OCI-LY3 (cell line): Measurements from ENCODE around the gene BACH1.

Experiments
- H2AFZ ChIP-seq: fragments of 200-600, 300-600 bp; shearing (Covaris generic); 2 replicates; pipeline ENCODE4 v1.6.0; 2014; ENCODE audit warnings: antibody characterized with exemption, low read depth, low read length
- H3K27ac ChIP-seq: fragments of 200-600, 300-600 bp; sonication (generic); 2 replicates; pipeline ENCODE4 v1.5.1; 2014; ENCODE audit warnings: mild to moderate bottlenecking, low read length, moderate library complexity, mixed read lengths
- H3K27me3 ChIP-seq: fragments of 200-600, 300-600 bp; sonication (generic); 2 replicates; pipeline ENCODE4 v1.6.1; 2014; ENCODE audit warnings: low read depth, low read length, mixed read lengths
- H3K36me3 ChIP-seq: fragments of 200-600, 300-600 bp; sonication (generic); replicated peaks from 2 replicates; pipeline ENCODE3; 2014; ENCODE audit warnings: low read depth, low read length, mixed read lengths
- H3K4me1 ChIP-seq: fragments of 300-600, 200-600 bp; sonication (generic); 2 replicates; pipeline ENCODE4 v1.6.1; 2014; ENCODE audit warnings: low read length, mixed read lengths
- H3K4me2 ChIP-seq: fragments of 200-600, 300-600 bp; sonication (generic); 2 replicates; pipeline ENCODE4 v1.6.1; 2014; ENCODE audit warnings: low read length, mixed read lengths
- H3K4me3 ChIP-seq: fragments of 300-600, 200-600 bp; sonication (generic); 2 replicates; pipeline ENCODE4 v1.5.1; 2014; ENCODE audit warnings: antibody characterized with exemption, mild to moderate bottlenecking, low read length, moderate library complexity
- H3K79me2 ChIP-seq: fragments of 300-600, 200-600 bp; shearing (Covaris generic); 2 replicates; pipeline ENCODE4 v1.6.1; 2014; ENCODE audit warnings: mild to moderate bottlenecking, low read length, mixed read lengths
- H3K9ac ChIP-seq: fragments of 300-600, 200-600 bp; shearing (Covaris generic); 2 replicates; pipeline ENCODE4 v1.6.0; 2014; ENCODE audit warnings: mild to moderate bottlenecking, low read length, moderate library complexity
- H3K9me3 ChIP-seq: fragments of 200-600, 300-600 bp; shearing (Covaris generic); 2 replicates; pipeline ENCODE4 v1.6.1; 2014; ENCODE audit warnings: low read length, mixed read lengths; ENCODE audit not compliant: insufficient read depth
- H4K20me1 ChIP-seq: fragments of 200-600, 300-600 bp; sonication (generic); 2 replicates; pipeline ENCODE4 v1.6.1; 2016; ENCODE audit warnings: low read length, mixed read lengths; ENCODE audit not compliant: insufficient read depth
- EZH2phosphoT487 ChIP-seq: fragments of 200-600 bp; shearing (Covaris generic); IDR thresholded peaks from 2 replicates; pipeline ENCODE4 v1.6.1; 2018; ENCODE audit warnings: antibody characterized with exemption, mixed run types, low read depth
- TF ChIP-seq, protein P1 (sequence below): fragments of 200-600, 300-600 bp; sonication (generic); IDR thresholded peaks from 2 replicates; pipeline ENCODE4 v1.5.1; 2014; ENCODE audit warnings: antibody characterized with exemption, low read length, low read depth

BACH1 gene

DNA sequence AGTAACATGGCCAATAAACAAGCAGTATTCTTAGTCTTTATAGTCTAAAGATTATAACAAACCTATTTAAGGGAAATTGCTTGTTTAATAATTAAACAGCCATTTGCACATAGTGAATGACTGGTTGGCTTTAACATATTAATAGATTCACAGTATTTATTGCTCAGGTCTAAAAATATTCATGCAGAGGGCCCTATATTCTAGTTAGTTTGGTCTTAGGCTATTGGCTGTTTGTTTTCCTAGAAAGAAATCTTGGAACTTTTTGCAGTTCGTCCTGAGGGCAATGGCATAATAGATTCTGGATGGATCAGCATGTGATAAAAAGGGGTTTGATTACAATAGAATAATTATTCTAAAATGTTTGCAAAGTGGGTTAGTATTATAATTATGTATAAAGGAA lies 34.7 kb downstream of the BACH1 start:
- TF ChIP-seq, protein P1, sequence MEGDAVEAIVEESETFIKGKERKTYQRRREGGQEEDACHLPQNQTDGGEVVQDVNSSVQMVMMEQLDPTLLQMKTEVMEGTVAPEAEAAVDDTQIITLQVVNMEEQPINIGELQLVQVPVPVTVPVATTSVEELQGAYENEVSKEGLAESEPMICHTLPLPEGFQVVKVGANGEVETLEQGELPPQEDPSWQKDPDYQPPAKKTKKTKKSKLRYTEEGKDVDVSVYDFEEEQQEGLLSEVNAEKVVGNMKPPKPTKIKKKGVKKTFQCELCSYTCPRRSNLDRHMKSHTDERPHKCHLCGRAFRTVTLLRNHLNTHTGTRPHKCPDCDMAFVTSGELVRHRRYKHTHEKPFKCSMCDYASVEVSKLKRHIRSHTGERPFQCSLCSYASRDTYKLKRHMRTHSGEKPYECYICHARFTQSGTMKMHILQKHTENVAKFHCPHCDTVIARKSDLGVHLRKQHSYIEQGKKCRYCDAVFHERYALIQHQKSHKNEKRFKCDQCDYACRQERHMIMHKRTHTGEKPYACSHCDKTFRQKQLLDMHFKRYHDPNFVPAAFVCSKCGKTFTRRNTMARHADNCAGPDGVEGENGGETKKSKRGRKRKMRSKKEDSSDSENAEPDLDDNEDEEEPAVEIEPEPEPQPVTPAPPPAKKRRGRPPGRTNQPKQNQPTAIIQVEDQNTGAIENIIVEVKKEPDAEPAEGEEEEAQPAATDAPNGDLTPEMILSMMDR = no peak
- TF ChIP-seq EZH2phosphoT487 = no peak
- Histone ChIP-seq H3K4me1 (no peaks in the 10 kb centered on the region), H3K36me3 (peaks cover 15% of the 10 kb centered on the region), H3K27me3 (no peaks in the 10 kb centered on the region), H2AFZ (no peak overlapping the region), H3K27ac (no peak overlapping the region), H4K20me1 (peaks cover 70% of the 10 kb centered on the region), H3K9ac (no peak overlapping the region), H3K79me2 (peaks cover 75% of the 10 kb centered on the region), H3K4me3 (no peak overlapping the region), H3K9me3 (no peaks in the 10 kb centered on the region), H3K4me2 (no peak overlapping the region)

DNA sequence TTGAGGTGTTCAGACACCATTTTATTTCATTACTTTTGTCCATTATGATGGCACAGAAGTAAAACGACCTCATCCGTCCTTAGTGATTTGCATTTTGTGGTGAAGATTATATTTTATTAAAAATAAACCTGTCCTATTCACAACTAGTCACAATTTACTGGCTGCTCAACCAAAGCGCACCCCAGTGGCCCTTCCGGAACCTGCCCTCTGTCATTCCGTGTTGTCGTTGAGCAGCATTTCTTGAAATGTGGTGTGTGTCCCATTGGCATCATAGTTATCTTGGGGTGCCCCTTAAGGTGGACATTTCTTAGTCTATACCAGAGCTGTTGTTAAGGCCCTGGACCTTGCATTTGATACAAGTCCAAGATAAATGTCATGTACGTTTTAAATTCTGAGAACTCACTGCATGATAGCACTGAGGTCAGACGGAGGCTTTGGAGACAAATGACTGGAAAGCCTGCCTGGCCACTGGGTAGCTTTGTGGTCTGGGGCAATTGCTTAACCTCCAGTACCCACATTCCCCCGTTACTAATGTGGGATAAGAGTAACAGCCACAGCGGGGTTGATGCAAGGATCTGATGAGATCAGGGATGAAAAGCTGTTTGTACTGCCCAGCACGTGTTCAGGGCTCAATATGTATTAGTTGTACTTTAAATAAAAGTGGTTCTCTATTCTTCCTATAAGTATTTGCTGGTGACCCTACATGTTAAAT lies 36.2 kb downstream of the BACH1 start:
- H2AFZ ChIP-seq = no peak overlapping the region
- peaks cover 76% of the 10 kb centered on the region for H4K20me1 ChIP-seq
- no peak overlapping the region for H3K4me2 ChIP-seq
- H3K27ac ChIP-seq = no peak overlapping the region
- H3K79me2 ChIP-seq = peaks cover 80% of the 10 kb centered on the region
- TF ChIP-seq EZH2phosphoT487 = no peak
- TF ChIP-seq, protein P1 = no peak
- no peak overlapping the region for H3K4me3 ChIP-seq
- no peaks in the 10 kb centered on the region for H3K9me3 ChIP-seq
- peaks cover 13% of the 10 kb centered on the region for H3K36me3 ChIP-seq
- no peaks in the 10 kb centered on the region for H3K27me3 ChIP-seq
- no peaks in the 10 kb centered on the region for H3K4me1 ChIP-seq
- H3K9ac ChIP-seq = no peak overlapping the region

DNA sequence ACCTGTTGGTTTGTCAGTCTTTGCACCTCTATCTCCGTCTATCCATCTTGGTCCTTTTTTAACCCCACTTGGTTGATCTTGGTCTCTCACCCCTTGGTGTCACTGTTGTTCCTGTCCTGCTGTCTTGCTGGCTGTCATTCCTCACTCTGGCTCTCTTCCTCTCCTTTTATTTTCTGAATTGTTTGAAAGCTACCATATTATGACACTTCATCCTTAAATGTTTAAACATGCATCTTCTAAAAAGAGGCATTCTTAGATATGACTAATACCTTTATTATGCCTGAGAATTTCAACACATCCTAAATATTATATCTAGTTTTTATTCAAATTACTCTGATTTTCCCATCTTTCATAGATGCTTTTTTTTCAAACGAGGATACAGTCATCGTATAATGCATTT lies 37.0 kb downstream of the BACH1 start:
- Histone ChIP-seq H3K27ac (no peak overlapping the region), H3K4me1 (no peaks in the 10 kb centered on the region), H3K4me2 (no peak overlapping the region), H3K79me2 (peaks cover 86% of the 10 kb centered on the region), H3K9me3 (no peaks in the 10 kb centered on the region), H3K36me3 (peaks cover 13% of the 10 kb centered on the region), H4K20me1 (peaks cover 84% of the 10 kb centered on the region), H3K4me3 (no peak overlapping the region), H2AFZ (no peak overlapping the region), H3K9ac (no peak overlapping the region), H3K27me3 (no peaks in the 10 kb centered on the region)
- no peak for TF ChIP-seq EZH2phosphoT487
- TF ChIP-seq, protein P1 = peak; percentile 13; the same call in 1 of the 2 replicates

DNA sequence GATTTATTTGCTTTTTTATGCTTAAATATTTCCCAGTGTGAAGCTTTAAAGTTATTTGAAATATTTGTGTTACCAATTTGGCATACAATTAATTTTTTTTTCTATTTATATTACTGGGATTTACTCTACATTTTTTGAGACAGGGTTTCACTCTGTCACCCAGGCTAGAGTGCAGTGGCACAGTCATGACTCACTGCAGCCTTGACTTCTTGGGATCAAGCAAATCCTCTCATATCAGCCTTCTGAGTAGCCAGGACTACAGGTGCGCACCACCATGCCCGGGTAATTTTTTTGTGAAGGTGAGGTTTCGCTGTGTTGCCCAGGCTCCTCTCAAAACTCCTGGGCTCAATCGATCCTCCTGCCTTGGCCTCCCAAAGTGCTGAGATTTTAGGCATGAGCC lies 39.5 kb downstream of the BACH1 start:
- Histone ChIP-seq H3K4me2 (no peak overlapping the region), H3K36me3 (peaks cover 6% of the 10 kb centered on the region), H2AFZ (no peak overlapping the region), H3K79me2 (peaks cover 85% of the 10 kb centered on the region), H3K4me3 (no peak overlapping the region), H3K9me3 (no peaks in the 10 kb centered on the region), H3K4me1 (peaks cover 21% of the 10 kb centered on the region), H3K27me3 (no peaks in the 10 kb centered on the region), H4K20me1 (peaks cover 89% of the 10 kb centered on the region), H3K9ac (no peak overlapping the region), H3K27ac (no peak overlapping the region)
- TF ChIP-seq, protein P1 = no peak
- no peak for TF ChIP-seq EZH2phosphoT487
